HepG2 (cell line): ENCODE data around the gene SLC12A5. TPM values are rescaled to one million over a fixed set of nuclear protein-coding genes. Genes with fewer than 3 reads are reported as not detected.

Experiments
- DNMT1 ChIP-seq: sonication (generic); formaldehyde crosslinking; IDR thresholded peaks from 2 replicates; pipeline ENCODE4 v1.5.1; 2020; ENCODE audit warnings: mild to moderate bottlenecking, missing genetic modification reagents
- FOSL1 ChIP-seq: sonication (generic); formaldehyde crosslinking; IDR thresholded peaks from 2 replicates; pipeline ENCODE4 v1.9.0; 2021; ENCODE audit warnings: missing genetic modification reagents, borderline replicate concordance
- KLF15 ChIP-seq: sonication (generic); formaldehyde crosslinking; IDR thresholded peaks from 2 replicates; pipeline ENCODE4 v1.8.1; 2023; ENCODE audit warnings: borderline replicate concordance, mild to moderate bottlenecking, inconsistent platforms, missing genetic modification reagents, mixed read lengths
- PPARG ChIP-seq: conservative IDR thresholded peaks from 2 replicates; pipeline ENCODE4 v1.6.1; 2016; ENCODE audit warnings: missing biosample characterization, missing genetic modification reagents
- SMARCE1 ChIP-seq: fragments of 450-650 bp; IDR thresholded peaks from 2 replicates; pipeline ENCODE4 v1.6.1; 2017; ENCODE audit warnings: borderline replicate concordance
- ZNF556 ChIP-seq: sonication (generic); formaldehyde crosslinking; IDR thresholded peaks from 2 replicates; pipeline ENCODE4 v1.4.0; 2020; ENCODE audit warnings: mild to moderate bottlenecking, missing genetic modification reagents, borderline replicate concordance
- ZNF607 ChIP-seq: sonication (generic); formaldehyde crosslinking; IDR thresholded peaks from 2 replicates; pipeline ENCODE4 v1.5.1; 2020; ENCODE audit warnings: missing genetic modification reagents, mild to moderate bottlenecking, borderline replicate concordance
- ZNF709 ChIP-seq: sonication (generic); formaldehyde crosslinking; IDR thresholded peaks from 2 replicates; pipeline ENCODE4 v1.5.0; 2020; ENCODE audit warnings: mild to moderate bottlenecking, missing genetic modification reagents
- polyA plus RNA-seq, 8 experiments: library from polyadenylated mRNA; depleted of rRNA in 3 of 8; stranded (reverse) in 7 of 8; unstranded in 1 of 8; fragments of >200 nt; fragmentation: Illumina TruSeq in 4 of 8; extraction: Trizol in 4 of 8; gene quantifications; 2 replicates each; pipeline versions ENCODE4 v1.2.1 to v1.2.3, GENCODE V29; 2011 to 2016; ENCODE audit warnings: low read depth in 4 of 8, missing spikeins in 1 of 8, mixed read lengths in 1 of 8; ENCODE audit not compliant: insufficient read depth in 1 of 8
- total RNA-seq, 5 experiments: library from RNA; depleted of rRNA; stranded (reverse); fragments of >200 nt; fragmentation: Illumina TruSeq; extraction: Trizol; gene quantifications; 2 replicates each; pipeline ENCODE4 v1.2.3, GENCODE V29; 2016; ENCODE audit warnings: low read depth in 1 of 5
- TF ChIP-seq, protein P1 (sequence below): sonication (generic); formaldehyde crosslinking; IDR thresholded peaks from 2 replicates; pipeline ENCODE4 v1.5.0; 2020; ENCODE audit warnings: mild to moderate bottlenecking, missing genetic modification reagents, borderline replicate concordance
- TF ChIP-seq, protein P2 (sequence below): sonication (generic); formaldehyde crosslinking; IDR thresholded peaks from 2 replicates; pipeline ENCODE4 v1.4.0; 2020; ENCODE audit warnings: mild to moderate bottlenecking, missing genetic modification reagents, borderline replicate concordance
- TF ChIP-seq, protein P3 (sequence below): conservative IDR thresholded peaks from 2 replicates; pipeline ENCODE4 v1.6.1; 2018; ENCODE audit warnings: missing genetic modification reagents
- TF ChIP-seq, protein P4 (sequence below): sonication (generic); formaldehyde crosslinking; IDR thresholded peaks from 2 replicates; pipeline ENCODE4 v1.5.1; 2020; ENCODE audit warnings: missing genetic modification reagents, mild to moderate bottlenecking, borderline replicate concordance
- TF ChIP-seq, protein P5 (sequence below): sonication (generic); formaldehyde crosslinking; IDR thresholded peaks from 2 replicates; pipeline ENCODE4 v1.9.0; 2021; ENCODE audit warnings: missing genetic modification reagents, borderline replicate concordance
- TF ChIP-seq, protein P6 (sequence below): sonication (generic); formaldehyde crosslinking; IDR thresholded peaks from 2 replicates; pipeline ENCODE4 v1.8.1; 2023; ENCODE audit warnings: mild to moderate bottlenecking, missing genetic modification reagents, borderline replicate concordance
- TF ChIP-seq, protein P7 (sequence below): sonication (generic); formaldehyde crosslinking; IDR thresholded peaks from 2 replicates; pipeline ENCODE4 v1.5.0; 2020; ENCODE audit warnings: missing genetic modification reagents

The SLC12A5 gene
- total and polyA plus RNA-seq, 2 of the 13 experiments (the other 11 are each of a cell fraction or from before 2014, with no cell fraction given) = 4.3 to 5.4 TPM

DNA sequence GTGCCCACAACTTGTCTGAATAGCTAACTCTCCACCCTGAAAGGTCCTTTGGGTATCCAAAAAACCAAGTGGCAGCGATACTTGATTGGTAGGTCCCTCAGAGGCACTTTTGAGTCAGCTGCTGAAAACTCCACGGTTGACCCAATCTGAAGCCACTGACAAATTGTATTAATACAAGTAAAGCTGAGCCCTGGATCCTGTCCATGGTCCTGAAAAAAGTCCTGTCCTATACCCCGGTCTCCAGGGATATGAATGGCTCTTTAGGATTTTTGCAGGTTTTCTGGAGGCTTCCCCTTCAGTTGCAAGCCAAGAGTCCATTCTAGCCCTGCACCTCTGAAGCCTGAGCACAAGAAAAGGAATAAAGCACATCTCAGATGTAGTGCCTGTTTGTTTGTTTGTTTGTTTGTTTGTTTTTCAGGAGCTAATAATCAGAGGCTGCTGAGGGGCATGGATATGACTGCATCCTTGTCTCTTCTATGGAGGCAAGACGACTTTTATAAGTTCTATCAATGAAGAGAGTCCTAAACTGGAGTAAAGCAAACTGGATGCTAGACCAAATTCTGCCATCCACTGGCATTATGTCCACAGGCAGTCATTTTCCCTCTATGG lies 1.7 kb upstream of the SLC12A5 start (continued):
- TF ChIP-seq, protein P1, sequence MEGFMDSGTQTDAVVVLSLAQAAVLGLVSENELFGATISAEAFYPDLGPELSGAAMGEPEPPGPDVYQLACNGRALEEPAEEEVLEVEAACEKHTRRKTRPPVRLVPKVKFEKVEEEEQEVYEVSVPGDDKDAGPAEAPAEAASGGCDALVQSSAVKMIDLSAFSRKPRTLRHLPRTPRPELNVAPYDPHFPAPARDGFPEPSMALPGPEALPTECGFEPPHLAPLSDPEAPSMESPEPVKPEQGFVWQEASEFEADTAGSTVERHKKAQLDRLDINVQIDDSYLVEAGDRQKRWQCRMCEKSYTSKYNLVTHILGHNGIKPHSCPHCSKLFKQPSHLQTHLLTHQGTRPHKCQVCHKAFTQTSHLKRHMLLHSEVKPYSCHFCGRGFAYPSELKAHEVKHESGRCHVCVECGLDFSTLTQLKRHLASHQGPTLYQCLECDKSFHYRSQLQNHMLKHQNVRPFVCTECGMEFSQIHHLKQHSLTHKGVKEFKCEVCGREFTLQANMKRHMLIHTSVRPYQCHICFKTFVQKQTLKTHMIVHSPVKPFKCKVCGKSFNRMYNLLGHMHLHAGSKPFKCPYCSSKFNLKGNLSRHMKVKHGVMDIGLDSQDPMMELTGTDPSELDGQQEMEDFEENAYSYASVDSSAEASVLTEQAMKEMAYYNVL (CRISPR knock-in tag) = no peak
- TF ChIP-seq DNMT1 (CRISPR knock-in tag) (no peak), ZNF709 (CRISPR knock-in tag) (no peak), ZNF607 (CRISPR knock-in tag) (peak; percentile 66; the same call in 1 of the 2 replicates), ZNF556 (CRISPR knock-in tag) (no peak), KLF15 (CRISPR knock-in tag) (no peak), FOSL1 (CRISPR knock-in tag) (0 out of 2 replicates have a peak, but pooled peaks have one; percentile 17), PPARG (CRISPR knock-in tag) (peak; percentile 46; the same call in 1 of the 2 replicates), SMARCE1 (no peak)
- TF ChIP-seq, protein P2, sequence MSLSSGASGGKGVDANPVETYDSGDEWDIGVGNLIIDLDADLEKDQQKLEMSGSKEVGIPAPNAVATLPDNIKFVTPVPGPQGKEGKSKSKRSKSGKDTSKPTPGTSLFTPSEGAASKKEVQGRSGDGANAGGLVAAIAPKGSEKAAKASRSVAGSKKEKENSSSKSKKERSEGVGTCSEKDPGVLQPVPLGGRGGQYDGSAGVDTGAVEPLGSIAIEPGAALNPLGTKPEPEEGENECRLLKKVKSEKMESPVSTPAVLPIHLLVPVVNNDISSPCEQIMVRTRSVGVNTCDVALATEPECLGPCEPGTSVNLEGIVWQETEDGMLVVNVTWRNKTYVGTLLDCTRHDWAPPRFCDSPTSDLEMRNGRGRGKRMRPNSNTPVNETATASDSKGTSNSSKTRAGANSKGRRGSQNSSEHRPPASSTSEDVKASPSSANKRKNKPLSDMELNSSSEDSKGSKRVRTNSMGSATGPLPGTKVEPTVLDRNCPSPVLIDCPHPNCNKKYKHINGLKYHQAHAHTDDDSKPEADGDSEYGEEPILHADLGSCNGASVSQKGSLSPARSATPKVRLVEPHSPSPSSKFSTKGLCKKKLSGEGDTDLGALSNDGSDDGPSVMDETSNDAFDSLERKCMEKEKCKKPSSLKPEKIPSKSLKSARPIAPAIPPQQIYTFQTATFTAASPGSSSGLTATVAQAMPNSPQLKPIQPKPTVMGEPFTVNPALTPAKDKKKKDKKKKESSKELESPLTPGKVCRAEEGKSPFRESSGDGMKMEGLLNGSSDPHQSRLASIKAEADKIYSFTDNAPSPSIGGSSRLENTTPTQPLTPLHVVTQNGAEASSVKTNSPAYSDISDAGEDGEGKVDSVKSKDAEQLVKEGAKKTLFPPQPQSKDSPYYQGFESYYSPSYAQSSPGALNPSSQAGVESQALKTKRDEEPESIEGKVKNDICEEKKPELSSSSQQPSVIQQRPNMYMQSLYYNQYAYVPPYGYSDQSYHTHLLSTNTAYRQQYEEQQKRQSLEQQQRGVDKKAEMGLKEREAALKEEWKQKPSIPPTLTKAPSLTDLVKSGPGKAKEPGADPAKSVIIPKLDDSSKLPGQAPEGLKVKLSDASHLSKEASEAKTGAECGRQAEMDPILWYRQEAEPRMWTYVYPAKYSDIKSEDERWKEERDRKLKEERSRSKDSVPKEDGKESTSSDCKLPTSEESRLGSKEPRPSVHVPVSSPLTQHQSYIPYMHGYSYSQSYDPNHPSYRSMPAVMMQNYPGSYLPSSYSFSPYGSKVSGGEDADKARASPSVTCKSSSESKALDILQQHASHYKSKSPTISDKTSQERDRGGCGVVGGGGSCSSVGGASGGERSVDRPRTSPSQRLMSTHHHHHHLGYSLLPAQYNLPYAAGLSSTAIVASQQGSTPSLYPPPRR (CRISPR knock-in tag) = no peak
- TF ChIP-seq, protein P3, sequence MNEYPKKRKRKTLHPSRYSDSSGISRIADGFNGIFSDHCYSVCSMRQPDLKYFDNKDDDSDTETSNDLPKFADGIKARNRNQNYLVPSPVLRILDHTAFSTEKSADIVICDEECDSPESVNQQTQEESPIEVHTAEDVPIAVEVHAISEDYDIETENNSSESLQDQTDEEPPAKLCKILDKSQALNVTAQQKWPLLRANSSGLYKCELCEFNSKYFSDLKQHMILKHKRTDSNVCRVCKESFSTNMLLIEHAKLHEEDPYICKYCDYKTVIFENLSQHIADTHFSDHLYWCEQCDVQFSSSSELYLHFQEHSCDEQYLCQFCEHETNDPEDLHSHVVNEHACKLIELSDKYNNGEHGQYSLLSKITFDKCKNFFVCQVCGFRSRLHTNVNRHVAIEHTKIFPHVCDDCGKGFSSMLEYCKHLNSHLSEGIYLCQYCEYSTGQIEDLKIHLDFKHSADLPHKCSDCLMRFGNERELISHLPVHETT (CRISPR knock-in tag) = no peak
- TF ChIP-seq, protein P4, sequence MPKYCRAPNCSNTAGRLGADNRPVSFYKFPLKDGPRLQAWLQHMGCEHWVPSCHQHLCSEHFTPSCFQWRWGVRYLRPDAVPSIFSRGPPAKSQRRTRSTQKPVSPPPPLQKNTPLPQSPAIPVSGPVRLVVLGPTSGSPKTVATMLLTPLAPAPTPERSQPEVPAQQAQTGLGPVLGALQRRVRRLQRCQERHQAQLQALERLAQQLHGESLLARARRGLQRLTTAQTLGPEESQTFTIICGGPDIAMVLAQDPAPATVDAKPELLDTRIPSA (CRISPR knock-in tag) = no peak
- TF ChIP-seq, protein P5, sequence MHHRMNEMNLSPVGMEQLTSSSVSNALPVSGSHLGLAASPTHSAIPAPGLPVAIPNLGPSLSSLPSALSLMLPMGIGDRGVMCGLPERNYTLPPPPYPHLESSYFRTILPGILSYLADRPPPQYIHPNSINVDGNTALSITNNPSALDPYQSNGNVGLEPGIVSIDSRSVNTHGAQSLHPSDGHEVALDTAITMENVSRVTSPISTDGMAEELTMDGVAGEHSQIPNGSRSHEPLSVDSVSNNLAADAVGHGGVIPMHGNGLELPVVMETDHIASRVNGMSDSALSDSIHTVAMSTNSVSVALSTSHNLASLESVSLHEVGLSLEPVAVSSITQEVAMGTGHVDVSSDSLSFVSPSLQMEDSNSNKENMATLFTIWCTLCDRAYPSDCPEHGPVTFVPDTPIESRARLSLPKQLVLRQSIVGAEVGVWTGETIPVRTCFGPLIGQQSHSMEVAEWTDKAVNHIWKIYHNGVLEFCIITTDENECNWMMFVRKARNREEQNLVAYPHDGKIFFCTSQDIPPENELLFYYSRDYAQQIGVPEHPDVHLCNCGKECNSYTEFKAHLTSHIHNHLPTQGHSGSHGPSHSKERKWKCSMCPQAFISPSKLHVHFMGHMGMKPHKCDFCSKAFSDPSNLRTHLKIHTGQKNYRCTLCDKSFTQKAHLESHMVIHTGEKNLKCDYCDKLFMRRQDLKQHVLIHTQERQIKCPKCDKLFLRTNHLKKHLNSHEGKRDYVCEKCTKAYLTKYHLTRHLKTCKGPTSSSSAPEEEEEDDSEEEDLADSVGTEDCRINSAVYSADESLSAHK (CRISPR knock-in tag) = peak; percentile 68; the same call in 1 of the 2 replicates
- TF ChIP-seq, protein P6, sequence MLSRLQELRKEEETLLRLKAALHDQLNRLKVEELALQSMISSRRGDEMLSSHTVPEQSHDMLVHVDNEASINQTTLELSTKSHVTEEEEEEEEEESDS (CRISPR knock-in tag) = no peak
- TF ChIP-seq, protein P7, sequence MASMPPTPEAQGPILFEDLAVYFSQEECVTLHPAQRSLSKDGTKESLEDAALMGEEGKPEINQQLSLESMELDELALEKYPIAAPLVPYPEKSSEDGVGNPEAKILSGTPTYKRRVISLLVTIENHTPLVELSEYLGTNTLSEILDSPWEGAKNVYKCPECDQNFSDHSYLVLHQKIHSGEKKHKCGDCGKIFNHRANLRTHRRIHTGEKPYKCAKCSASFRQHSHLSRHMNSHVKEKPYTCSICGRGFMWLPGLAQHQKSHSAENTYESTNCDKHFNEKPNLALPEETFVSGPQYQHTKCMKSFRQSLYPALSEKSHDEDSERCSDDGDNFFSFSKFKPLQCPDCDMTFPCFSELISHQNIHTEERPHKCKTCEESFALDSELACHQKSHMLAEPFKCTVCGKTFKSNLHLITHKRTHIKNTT (CRISPR knock-in tag) = no peak
